ENCODE results near the gene GNG13.

- TF ChIP-seq CTCF (IDR thresholded peaks at IDR 0.05) (no peak), ZFX (IDR thresholded peaks at IDR 0.05; ENCODE audit: borderline replicate concordance) (no peak)
These were observed 35.1 kb downstream of the GNG13 start for GRCh38 chr16:765488-765865.

Data from 22Rv1 (cell line).